ENCODE data around the gene MSH3.

Gene MSH3

DNA sequence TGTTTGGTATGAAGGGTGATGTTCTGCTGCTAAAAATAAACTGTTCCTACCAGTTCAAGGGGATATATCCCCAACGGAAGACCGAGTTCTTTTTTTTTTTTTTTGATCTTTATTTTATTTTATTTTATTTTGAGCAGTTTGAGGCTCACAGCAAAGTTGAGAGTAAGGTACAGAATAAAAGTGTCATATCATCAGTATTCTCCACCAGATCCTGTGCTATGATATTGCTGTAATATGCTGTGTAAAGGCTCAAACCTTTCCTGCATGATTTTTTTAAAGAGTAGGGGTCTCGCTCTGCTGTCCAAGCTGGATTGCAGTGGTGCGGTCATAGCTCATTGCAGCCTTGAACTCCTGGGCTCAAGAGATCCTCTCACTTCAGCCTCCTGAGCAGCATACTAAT, 35.2 kb downstream of the MSH3 start:
- DNase-seq (ENCODE audit: low read depth): no peak
- no peak overlapping the region for H3K4me3 ChIP-seq (ENCODE audit: low read depth, low read length)
- TF ChIP-seq, protein P1, sequence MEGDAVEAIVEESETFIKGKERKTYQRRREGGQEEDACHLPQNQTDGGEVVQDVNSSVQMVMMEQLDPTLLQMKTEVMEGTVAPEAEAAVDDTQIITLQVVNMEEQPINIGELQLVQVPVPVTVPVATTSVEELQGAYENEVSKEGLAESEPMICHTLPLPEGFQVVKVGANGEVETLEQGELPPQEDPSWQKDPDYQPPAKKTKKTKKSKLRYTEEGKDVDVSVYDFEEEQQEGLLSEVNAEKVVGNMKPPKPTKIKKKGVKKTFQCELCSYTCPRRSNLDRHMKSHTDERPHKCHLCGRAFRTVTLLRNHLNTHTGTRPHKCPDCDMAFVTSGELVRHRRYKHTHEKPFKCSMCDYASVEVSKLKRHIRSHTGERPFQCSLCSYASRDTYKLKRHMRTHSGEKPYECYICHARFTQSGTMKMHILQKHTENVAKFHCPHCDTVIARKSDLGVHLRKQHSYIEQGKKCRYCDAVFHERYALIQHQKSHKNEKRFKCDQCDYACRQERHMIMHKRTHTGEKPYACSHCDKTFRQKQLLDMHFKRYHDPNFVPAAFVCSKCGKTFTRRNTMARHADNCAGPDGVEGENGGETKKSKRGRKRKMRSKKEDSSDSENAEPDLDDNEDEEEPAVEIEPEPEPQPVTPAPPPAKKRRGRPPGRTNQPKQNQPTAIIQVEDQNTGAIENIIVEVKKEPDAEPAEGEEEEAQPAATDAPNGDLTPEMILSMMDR (IDR thresholded peaks at IDR 0.05; ENCODE audit: low read depth, low read length, missing control alignments): no peak

DNA sequence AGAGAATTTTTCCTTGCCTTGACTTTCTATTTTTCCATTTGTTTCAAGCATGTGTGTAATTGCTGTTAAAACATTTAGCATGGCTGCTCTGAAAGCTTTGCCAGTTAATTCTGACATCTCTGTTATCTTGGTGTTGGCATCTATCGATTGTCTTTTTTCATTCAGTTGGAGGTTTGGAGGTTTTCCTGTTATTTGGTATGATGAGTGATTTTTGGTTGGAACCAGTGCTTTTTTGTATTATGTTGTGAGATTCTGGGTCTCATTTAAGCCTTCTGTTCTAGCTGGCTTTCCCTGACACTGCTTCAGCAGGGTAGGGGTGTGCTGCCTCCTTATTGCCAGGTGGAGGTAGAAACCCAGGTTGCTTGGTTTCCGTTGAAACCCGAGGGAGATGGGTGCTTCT, 41.2 kb downstream of the MSH3 start:
- DNase-seq (ENCODE audit: low read depth): no peak
- H3K4me3 ChIP-seq (ENCODE audit: low read depth, low read length): no peak overlapping the region
- TF ChIP-seq, protein P1 (IDR thresholded peaks at IDR 0.05; ENCODE audit: low read depth, low read length, missing control alignments): no peak

DNA sequence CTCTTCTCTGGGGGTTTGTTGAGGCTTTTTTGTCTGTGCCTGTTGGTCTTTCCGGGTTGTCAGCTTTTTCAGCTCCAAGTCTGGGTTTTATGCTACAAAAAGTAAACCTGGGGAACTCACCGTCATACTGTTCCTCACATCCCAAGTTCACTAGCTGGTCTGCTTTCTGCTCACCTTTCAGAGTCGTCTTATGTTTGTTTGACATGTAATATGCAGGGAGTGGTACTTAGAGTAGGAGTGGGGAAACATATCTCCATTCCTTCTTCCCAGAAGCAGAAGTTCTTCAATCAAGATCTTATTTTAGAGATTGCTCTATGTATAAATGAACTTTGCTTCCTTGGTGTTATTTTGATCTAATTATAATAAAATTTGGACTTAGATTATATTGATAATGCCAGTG, 42.0 kb downstream of the MSH3 start:
- no peak for DNase-seq (ENCODE audit: low read depth)
- H3K4me3 ChIP-seq (ENCODE audit: low read depth, low read length): no peak overlapping the region
- TF ChIP-seq, protein P1 (IDR thresholded peaks at IDR 0.05; ENCODE audit: low read depth, low read length, missing control alignments): no peak

DNA sequence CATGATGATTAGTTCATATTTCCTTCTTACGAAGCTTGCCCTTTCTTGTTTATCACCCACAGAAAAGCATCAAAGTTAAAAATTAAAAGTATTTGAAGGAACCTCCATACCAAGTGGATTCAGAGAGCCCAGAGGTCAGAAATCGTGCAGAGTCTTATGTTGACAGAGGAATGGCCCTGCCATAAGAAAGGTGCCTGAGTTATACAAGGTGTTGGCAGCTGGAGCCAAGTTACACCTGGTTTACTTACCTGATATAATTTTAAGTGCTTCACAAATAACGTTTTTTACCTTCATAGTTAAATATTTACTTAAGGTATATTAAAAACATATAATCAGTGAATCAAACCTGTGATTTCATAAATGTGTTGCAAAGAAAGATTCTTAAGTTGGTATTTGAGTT, 42.6 kb downstream of the MSH3 start:
- TF ChIP-seq, protein P1 (IDR thresholded peaks at IDR 0.05; ENCODE audit: low read depth, low read length, missing control alignments): no peak
- DNase-seq (ENCODE audit: low read depth): no peak
- no peak overlapping the region for H3K4me3 ChIP-seq (ENCODE audit: low read depth, low read length)

DNA sequence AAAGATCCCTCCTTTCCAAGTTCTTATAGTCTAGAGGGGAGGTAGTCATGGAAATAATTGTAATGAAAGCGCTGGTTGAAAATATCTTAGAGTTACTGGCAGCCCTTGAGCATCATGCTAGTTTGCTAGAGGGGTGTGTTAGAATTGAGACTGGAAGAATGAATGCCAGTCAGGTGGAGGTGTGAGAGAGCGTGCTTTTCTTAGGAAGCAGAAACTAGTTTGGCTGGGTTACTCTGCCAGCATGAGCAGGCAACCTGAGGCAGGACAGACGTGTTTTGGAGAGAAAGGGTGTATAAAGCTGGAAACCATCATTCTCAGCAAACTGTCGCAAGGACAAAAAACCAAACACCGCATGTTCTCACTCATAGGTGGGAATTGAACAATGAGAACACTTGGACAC, 43.9 kb downstream of the MSH3 start:
- TF ChIP-seq, protein P1 (IDR thresholded peaks at IDR 0.05; ENCODE audit: low read depth, low read length, missing control alignments): no peak
- DNase-seq (ENCODE audit: low read depth): no peak
- H3K4me3 ChIP-seq (ENCODE audit: low read depth, low read length): no peak overlapping the region

DNA sequence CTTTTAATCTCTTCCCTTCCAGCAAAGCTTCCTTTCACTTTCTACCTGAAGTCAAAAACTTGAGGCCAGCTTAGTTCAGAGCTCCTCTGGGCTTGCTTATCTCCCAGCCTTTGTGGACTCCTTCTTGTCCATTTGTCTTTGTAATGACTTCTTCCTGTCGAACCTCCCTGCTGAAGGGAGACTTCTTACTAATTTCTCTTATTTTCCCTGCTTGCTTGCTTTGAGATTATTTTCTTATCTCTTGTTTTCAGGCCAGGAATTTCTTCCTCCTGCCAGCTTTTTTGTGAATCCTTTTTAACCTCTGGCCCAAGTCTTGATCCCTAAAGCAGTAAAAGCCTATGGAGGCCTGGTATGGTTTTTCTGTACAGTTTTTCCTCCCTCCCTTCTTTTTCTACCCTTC, 47.1 kb downstream of the MSH3 start:
- DNase-seq (ENCODE audit: low read depth): no peak
- TF ChIP-seq, protein P1 (IDR thresholded peaks at IDR 0.05; ENCODE audit: low read depth, low read length, missing control alignments): no peak
- H3K4me3 ChIP-seq (ENCODE audit: low read depth, low read length): no peak overlapping the region

DNA sequence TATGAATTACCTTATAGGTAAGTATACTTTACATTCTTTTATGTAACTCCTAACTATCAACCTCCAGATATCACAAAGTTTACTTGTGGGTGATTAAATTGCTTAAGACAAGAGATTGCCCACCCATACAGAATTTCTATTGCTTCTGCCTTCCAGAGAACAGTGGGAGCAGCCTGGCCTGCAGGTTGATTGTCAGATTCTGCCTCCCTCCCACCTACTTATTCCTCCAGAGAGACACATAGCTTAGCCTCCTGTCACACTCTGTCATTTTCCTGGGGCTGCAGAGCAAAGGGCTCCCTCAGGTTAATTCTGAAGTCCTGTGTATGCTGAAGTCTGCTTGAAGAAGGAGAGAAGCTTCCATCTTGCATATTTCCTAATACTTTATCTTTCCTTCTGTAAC, 48.8 kb downstream of the MSH3 start:
- no peak for DNase-seq (ENCODE audit: low read depth)
- no peak overlapping the region for H3K4me3 ChIP-seq (ENCODE audit: low read depth, low read length)
- TF ChIP-seq, protein P1 (IDR thresholded peaks at IDR 0.05; ENCODE audit: low read depth, low read length, missing control alignments): no peak

Data from GM12864 (cell line).